Transverse colon (tissue), 3 donors: ENCODE results near the gene SH3GLB2.

Source experiments
- EP300 ChIP-seq: sonication (generic); formaldehyde crosslinking; IDR thresholded peaks from one replicate; pipeline ENCODE4 v1.6.1; 2017; ENCODE audit warnings: antibody characterized with exemption, low read depth
- POLR2A ChIP-seq: fragments of 450-650 bp; IDR thresholded peaks from one replicate; pipeline ENCODE4 v1.6.1; 2016; ENCODE audit warnings: antibody characterized with exemption, mild to moderate bottlenecking, moderate library complexity
- TF ChIP-seq, protein P1 (sequence below), 5 experiments: fragments of 200-600 bp in 3 of 5; fragments of 450-650 bp in 2 of 5; sonication (generic) in 3 of 5; IDR thresholded peaks; 1 replicate in 2 of 5; 2 replicates in 3 of 5; pipeline ENCODE4 v1.5.1; 2016 to 2017; ENCODE audit warnings: antibody characterized with exemption in 5 of 5, inconsistent platforms in 3 of 5, mild to moderate bottlenecking in 2 of 5, moderate library complexity in 1 of 5

DNA sequence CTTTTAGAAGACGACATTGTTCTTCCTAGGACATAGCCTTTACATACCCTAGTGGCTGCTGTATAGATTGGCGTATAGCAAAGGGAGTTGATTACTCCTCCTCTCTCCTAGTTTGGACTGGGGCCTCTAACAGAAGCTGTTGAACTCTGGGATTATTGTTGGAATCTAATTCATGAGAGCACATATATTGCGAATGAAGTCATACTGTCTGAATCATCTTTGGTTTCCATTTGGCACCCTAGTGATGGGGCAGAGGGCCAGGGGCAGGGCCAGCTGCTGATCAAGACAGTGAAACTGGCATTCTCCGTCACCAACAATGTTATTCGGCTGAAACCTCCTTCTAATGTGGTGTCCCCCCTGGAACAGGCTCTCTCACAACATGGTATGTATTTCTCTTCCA, 40.3 kb downstream of the SH3GLB2 start:
- TF ChIP-seq, protein P1, sequence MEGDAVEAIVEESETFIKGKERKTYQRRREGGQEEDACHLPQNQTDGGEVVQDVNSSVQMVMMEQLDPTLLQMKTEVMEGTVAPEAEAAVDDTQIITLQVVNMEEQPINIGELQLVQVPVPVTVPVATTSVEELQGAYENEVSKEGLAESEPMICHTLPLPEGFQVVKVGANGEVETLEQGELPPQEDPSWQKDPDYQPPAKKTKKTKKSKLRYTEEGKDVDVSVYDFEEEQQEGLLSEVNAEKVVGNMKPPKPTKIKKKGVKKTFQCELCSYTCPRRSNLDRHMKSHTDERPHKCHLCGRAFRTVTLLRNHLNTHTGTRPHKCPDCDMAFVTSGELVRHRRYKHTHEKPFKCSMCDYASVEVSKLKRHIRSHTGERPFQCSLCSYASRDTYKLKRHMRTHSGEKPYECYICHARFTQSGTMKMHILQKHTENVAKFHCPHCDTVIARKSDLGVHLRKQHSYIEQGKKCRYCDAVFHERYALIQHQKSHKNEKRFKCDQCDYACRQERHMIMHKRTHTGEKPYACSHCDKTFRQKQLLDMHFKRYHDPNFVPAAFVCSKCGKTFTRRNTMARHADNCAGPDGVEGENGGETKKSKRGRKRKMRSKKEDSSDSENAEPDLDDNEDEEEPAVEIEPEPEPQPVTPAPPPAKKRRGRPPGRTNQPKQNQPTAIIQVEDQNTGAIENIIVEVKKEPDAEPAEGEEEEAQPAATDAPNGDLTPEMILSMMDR (IDR thresholded peaks at IDR 0.05): no peak
- TF ChIP-seq POLR2A: no peak
- TF ChIP-seq EP300: no peak
